Measurements from ENCODE around the gene C1S. TPM values are rescaled to one million over a fixed set of nuclear protein-coding genes. Genes with fewer than 3 reads are reported as not detected.

C1S gene
- total and polyA plus RNA-seq, 2 donors (not counting 3 experiments of a cell fraction or from before 2014, with no cell fraction given), result 0.32 to 0.38 TPM

- FAIRE-seq (no peak), DNase-seq (ENCODE audit: low read depth, low spot score) (no peak)
- H3K9me3 ChIP-seq (replicated peaks; ENCODE audit: control insufficient read depth, insufficient read depth, low read length), result no peaks in the 10 kb centered on the region
- ChIA-PET POLR2A (no interaction called here), CTCF (interaction anchor here (1.4 kb wide), 1 partner anchor 28 kb away, joined by 4 read pairs; no protein-coding TSS in a partner anchor)
- TF ChIP-seq, protein P1, sequence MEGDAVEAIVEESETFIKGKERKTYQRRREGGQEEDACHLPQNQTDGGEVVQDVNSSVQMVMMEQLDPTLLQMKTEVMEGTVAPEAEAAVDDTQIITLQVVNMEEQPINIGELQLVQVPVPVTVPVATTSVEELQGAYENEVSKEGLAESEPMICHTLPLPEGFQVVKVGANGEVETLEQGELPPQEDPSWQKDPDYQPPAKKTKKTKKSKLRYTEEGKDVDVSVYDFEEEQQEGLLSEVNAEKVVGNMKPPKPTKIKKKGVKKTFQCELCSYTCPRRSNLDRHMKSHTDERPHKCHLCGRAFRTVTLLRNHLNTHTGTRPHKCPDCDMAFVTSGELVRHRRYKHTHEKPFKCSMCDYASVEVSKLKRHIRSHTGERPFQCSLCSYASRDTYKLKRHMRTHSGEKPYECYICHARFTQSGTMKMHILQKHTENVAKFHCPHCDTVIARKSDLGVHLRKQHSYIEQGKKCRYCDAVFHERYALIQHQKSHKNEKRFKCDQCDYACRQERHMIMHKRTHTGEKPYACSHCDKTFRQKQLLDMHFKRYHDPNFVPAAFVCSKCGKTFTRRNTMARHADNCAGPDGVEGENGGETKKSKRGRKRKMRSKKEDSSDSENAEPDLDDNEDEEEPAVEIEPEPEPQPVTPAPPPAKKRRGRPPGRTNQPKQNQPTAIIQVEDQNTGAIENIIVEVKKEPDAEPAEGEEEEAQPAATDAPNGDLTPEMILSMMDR (IDR thresholded peaks at IDR 0.05; ENCODE audit: extremely low read depth in 1 of 2, insufficient read depth in 1 of 2, low read depth in 1 of 2, low read length in 2 of 2), result no peak
- TF ChIP-seq POLR2AphosphoS5 (IDR thresholded peaks at IDR 0.05; ENCODE audit: insufficient read depth, low read depth, low read length), result no peak
- TF ChIP-seq, protein P2, sequence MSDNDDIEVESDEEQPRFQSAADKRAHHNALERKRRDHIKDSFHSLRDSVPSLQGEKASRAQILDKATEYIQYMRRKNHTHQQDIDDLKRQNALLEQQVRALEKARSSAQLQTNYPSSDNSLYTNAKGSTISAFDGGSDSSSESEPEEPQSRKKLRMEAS (IDR thresholded peaks at IDR 0.05; ENCODE audit: insufficient read depth, insufficient read length), result no peak
- TF ChIP-seq MYC (IDR thresholded peaks at IDR 0.05; ENCODE audit: low read depth, low read length), result no peak
- no peak for TF ChIP-seq EZH2 (IDR thresholded peaks at IDR 0.05; ENCODE audit: borderline replicate concordance, low read depth, low read length, severe bottlenecking)
- no peak for TF ChIP-seq JUN (IDR thresholded peaks at IDR 0.05; ENCODE audit: borderline replicate concordance, insufficient read depth, insufficient read length, low read depth)
- no peak for TF ChIP-seq FOS (IDR thresholded peaks at IDR 0.05; ENCODE audit: borderline replicate concordance, insufficient read depth, low read length)
- no peak for TF ChIP-seq GATA2 (IDR thresholded peaks at IDR 0.05; ENCODE audit: insufficient read depth, insufficient read length, low read depth, low read length)
- no peak for TF ChIP-seq POLR2A (IDR thresholded peaks at IDR 0.05; ENCODE audit: low read depth, low read length)
- dilution Hi-C loops (cut with MboI; ENCODE audit: extremely low pct_ligation_motif_present, low sequenced_read_pairs) (no loop called here), intact Hi-C loops (cut with micrococcal nuclease) (no loop called here)
- H3K79me2 ChIP-seq (ENCODE audit: control insufficient read depth, insufficient read depth, low read length), result no peaks in the 10 kb centered on the region
- no peak overlapping the region for H2AFZ ChIP-seq (ENCODE audit: low read depth, low read length)
- no TSS peak for BruUV-seq (replicated peaks)
- no peak overlapping the region for H3K9ac ChIP-seq (replicated peaks; ENCODE audit: extremely low read depth, insufficient read depth, low read length)
- no peak overlapping the region for H3K27ac ChIP-seq (ENCODE audit: insufficient read depth, low read depth, low read length)
- no peaks in the 10 kb centered on the region for H3K36me3 ChIP-seq (ENCODE audit: control insufficient read depth in 2 of 2, extremely low read depth in 1 of 2, insufficient read depth in 2 of 2, low read length in 2 of 2)
- no peak overlapping the region for H3K4me2 ChIP-seq (ENCODE audit: insufficient read depth, low read length)
- no peaks in the 10 kb centered on the region for H3K9me1 ChIP-seq (replicated peaks; ENCODE audit: control insufficient read depth, extremely low read depth, insufficient read depth, low read length)
- no peaks in the 10 kb centered on the region for H4K20me1 ChIP-seq (replicated peaks; ENCODE audit: control insufficient read depth, extremely low read depth, insufficient read depth, low read length)
- no peaks in the 10 kb centered on the region for H3K27me3 ChIP-seq (ENCODE audit: control insufficient read depth in 2 of 2, insufficient read depth in 2 of 2, low read length in 2 of 2)
- H3K4me3 ChIP-seq (replicated peaks in 1 of 3; ENCODE audit: insufficient read depth in 1 of 3, low read depth in 1 of 3, low read length in 3 of 3), result no peak overlapping the region
- H3K4me1 ChIP-seq (ENCODE audit: control insufficient read depth, extremely low read depth, insufficient read depth, low read length), result peaks cover 4% of the 10 kb centered on the region
Measured at GRCh38 chr12:7023114-7023513, 37.4 kb upstream of the C1S start.

All from endothelial cell of umbilical vein (primary cell).